ENCODE results near the gene CFB.

- TF ChIP-seq CTCF (optimal IDR thresholded peaks at IDR 0.05 in 1 of 3, IDR thresholded peaks at IDR 0.05 in 1 of 3, conservative IDR thresholded peaks at IDR 0.05 in 1 of 3; ENCODE audit: extremely low read depth in 1 of 3, insufficient read depth in 2 of 3, low read length in 3 of 3) (no peak), EZH2 (IDR thresholded peaks at IDR 0.05; ENCODE audit: low read length) (no peak)
Observed at GRCh38 chr6:31906122-31906521, 39.8 kb upstream of the CFB start.
